HuH-7.5 (cell line): ENCODE data around the gene SLC27A5.
"Not testable (repeated sequence)": the region's sequence is repeated elsewhere in the genome, so short reads cannot be mapped to it uniquely, and the experiment has no call there.

Experiments used
- DNase-seq: peaks from one replicate; pipeline ENCODE4 v3.0.0; 2011; ENCODE audit warnings: low spot score

SLC27A5 gene

GRCh38 chr19:58522709-58523108 is 10.9 kb upstream of the SLC27A5 start:
- no peak for DNase-seq

GRCh38 chr19:58521651-58522050 is 9.9 kb upstream of the SLC27A5 start:
- no peak for DNase-seq

GRCh38 chr19:58520257-58520599 is 8.4 kb upstream of the SLC27A5 start:
- no peak for DNase-seq

GRCh38 chr19:58519355-58520256 is 7.8 kb upstream of the SLC27A5 start, which contains the start of gene ZBTB45:
Gene ZBTB45 (minus strand): TSS chr19:58519810. CDS start chr19:58517673, 2,137 bp downstream.
- DNase-seq = peak; percentile 88

- DNase-seq = peak; percentile 92
Observed at GRCh38 chr19:58519087-58519354, 7.2 kb upstream of the SLC27A5 start.

- DNase-seq = no peak
Observed at GRCh38 chr19:58518256-58519086, 6.7 kb upstream of the SLC27A5 start.

- DNase-seq = no peak
Observed at GRCh38 chr19:58516964-58517833, 5.4 kb upstream of the SLC27A5 start.

- no peak for DNase-seq
Observed at GRCh38 chr19:58516246-58516836, 4.5 kb upstream of the SLC27A5 start.

GRCh38 chr19:58515259-58515658 is 3.5 kb upstream of the SLC27A5 start:
- DNase-seq = no peak

GRCh38 chr19:58514564-58515022 is 2.8 kb upstream of the SLC27A5 start:
- DNase-seq = no peak

- DNase-seq = peak; percentile 90
Observed at GRCh38 chr19:58513694-58514563, 2.1 kb upstream of the SLC27A5 start.

- DNase-seq = no peak
Observed at GRCh38 chr19:58513213-58513693, 1.5 kb upstream of the SLC27A5 start.

GRCh38 chr19:58510084-58510862 is 1.5 kb downstream of the SLC27A5 start:
- no peak for DNase-seq

- DNase-seq = no peak
Observed at GRCh38 chr19:58509731-58510083, 2.1 kb downstream of the SLC27A5 start.

- not testable (repeated sequence) for DNase-seq
Observed at GRCh38 chr19:58507602-58508223, 4.1 kb downstream of the SLC27A5 start.

GRCh38 chr19:58500242-58500641 is 11.6 kb downstream of the SLC27A5 start:
- DNase-seq = no peak

- peak; percentile 91 for DNase-seq
Observed at GRCh38 chr19:58499021-58499927, 12.5 kb downstream of the SLC27A5 start.

GRCh38 chr19:58498316-58499020 is 13.3 kb downstream of the SLC27A5 start:
- no peak for DNase-seq
